ENCODE measurements around the gene KBTBD3. TPM values are rescaled to one million over a fixed set of nuclear protein-coding genes. Genes with fewer than 3 reads are reported as not detected.

Gene KBTBD3
- total and polyA plus RNA-seq, 2 of the 4 experiments (the other 2 are of a cell fraction) = 1.6 to 1.7 TPM

DNA sequence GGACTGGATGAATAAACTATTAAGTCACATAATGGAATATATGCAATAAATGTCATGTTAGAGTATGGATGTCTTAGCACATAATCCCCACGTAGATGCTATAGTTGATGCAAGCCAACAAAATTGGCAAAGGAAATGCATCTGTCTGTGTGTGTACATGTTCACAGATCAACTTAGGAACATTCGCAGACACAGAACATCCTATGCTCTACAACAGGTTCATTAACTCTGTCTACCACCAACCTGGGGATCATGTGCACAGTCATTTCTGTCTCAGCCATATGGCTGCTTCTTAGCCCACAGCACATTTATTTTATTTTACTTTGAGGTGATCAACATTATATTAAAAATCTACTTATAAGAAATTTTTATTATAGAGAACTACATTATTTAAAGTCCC lies 60.1 kb downstream of the KBTBD3 start:
- dilution Hi-C loops (cut with HindIII; ENCODE audit: low sequenced_read_pairs, unreplicated experiment) = no loop called here
- no peak overlapping the region for H2AFZ ChIP-seq (replicated peaks; ENCODE audit: low read length, poor library complexity)
- no peak for DNase-seq
- H2BK15ac ChIP-seq (ENCODE audit: low read depth, low read length) = no peak overlapping the region
- H4K5ac ChIP-seq (ENCODE audit: low read depth, low read length) = no peak overlapping the region
- H2AK9ac ChIP-seq (replicated peaks; ENCODE audit: low read depth, low read length, poor library complexity) = no peak overlapping the region
- no peaks in the 10 kb centered on the region for H3K9me3 ChIP-seq (ENCODE audit: control insufficient read depth, insufficient read depth, low read length)
- H2BK5ac ChIP-seq (ENCODE audit: low read depth, low read length, poor library complexity, severe bottlenecking) = no peak overlapping the region
- no peak overlapping the region for H3K4ac ChIP-seq (ENCODE audit: low read depth, low read length)
- no peak overlapping the region for H3K9ac ChIP-seq (ENCODE audit: low read depth, low read length)
- no peak overlapping the region for H4K8ac ChIP-seq (ENCODE audit: low read depth in 2 of 2, low read length in 2 of 2)
- no TSS peak for BruUV-seq (replicated peaks)
- H3K79me1 ChIP-seq (ENCODE audit: low read depth in 1 of 2, low read length in 2 of 2) = peaks cover 26 to 70% of the 10 kb centered on the region in 2 experiments
- in situ Hi-C loops (cut with MboI; ENCODE audit: low sequenced_read_pairs) = no loop called here
- H3K23ac ChIP-seq (ENCODE audit: low read depth, low read length) = peak overlapping the region; percentile 18; the same call in 1 of the 2 replicates
- intact Hi-C loops (cut with micrococcal nuclease) = loop anchor here (5.0 kb wide), 1 partner anchor 105 kb away; no protein-coding TSS in a partner anchor
- H3K4me1 ChIP-seq (ENCODE audit: control insufficient read depth, insufficient read depth, low read length) = peaks cover 4% of the 10 kb centered on the region; the same call in 1 of the 2 replicates
- no peak overlapping the region for H2AK5ac ChIP-seq (ENCODE audit: low read depth, low read length)
- no peak for ATAC-seq (ENCODE audit: low read depth)
- H2BK20ac ChIP-seq (ENCODE audit: low read depth, low read length) = no peak overlapping the region
- H3K36me3 ChIP-seq (ENCODE audit: control insufficient read depth, insufficient read depth, low read length) = no peaks in the 10 kb centered on the region; the same call in 1 of the 2 replicates
- no peak overlapping the region for H4K91ac ChIP-seq (ENCODE audit: insufficient read depth, low read depth, low read length)
- no peaks in the 10 kb centered on the region for H3K27me3 ChIP-seq (ENCODE audit: control insufficient read depth, insufficient read depth, low read length)
- no peak overlapping the region for H3K4me2 ChIP-seq (ENCODE audit: low read depth, low read length)
- H3K18ac ChIP-seq (ENCODE audit: low read depth, low read length) = no peak overlapping the region
- H2BK120ac ChIP-seq (ENCODE audit: low read depth, low read length) = no peak overlapping the region
- ChIA-PET POLR2A (ENCODE audit: unreplicated experiment) (no interaction called here), CTCF (no interaction called here)
- no peak overlapping the region for H3K27ac ChIP-seq (ENCODE audit: insufficient read depth, low read length)
- H3K4me3 ChIP-seq (ENCODE audit: insufficient read depth, low read depth, low read length) = no peak overlapping the region
- no peak overlapping the region for H3K56ac ChIP-seq (ENCODE audit: extremely low read depth, insufficient read depth, low read length)
- TF ChIP-seq USF2 (IDR thresholded peaks at IDR 0.05; ENCODE audit: low read depth, low read length) (no peak), SMC3 (IDR thresholded peaks at IDR 0.05; ENCODE audit: low read depth, low read length) (no peak), RAD21 (IDR thresholded peaks at IDR 0.05; ENCODE audit: low read length) (no peak), MXI1 (IDR thresholded peaks at IDR 0.05; ENCODE audit: borderline replicate concordance, low read depth, low read length) (no peak), FOS (IDR thresholded peaks at IDR 0.05; ENCODE audit: low read depth, low read length) (no peak), RCOR1 (IDR thresholded peaks at IDR 0.05; ENCODE audit: insufficient replicate concordance, low read length) (no peak)
- TF ChIP-seq, protein P1, sequence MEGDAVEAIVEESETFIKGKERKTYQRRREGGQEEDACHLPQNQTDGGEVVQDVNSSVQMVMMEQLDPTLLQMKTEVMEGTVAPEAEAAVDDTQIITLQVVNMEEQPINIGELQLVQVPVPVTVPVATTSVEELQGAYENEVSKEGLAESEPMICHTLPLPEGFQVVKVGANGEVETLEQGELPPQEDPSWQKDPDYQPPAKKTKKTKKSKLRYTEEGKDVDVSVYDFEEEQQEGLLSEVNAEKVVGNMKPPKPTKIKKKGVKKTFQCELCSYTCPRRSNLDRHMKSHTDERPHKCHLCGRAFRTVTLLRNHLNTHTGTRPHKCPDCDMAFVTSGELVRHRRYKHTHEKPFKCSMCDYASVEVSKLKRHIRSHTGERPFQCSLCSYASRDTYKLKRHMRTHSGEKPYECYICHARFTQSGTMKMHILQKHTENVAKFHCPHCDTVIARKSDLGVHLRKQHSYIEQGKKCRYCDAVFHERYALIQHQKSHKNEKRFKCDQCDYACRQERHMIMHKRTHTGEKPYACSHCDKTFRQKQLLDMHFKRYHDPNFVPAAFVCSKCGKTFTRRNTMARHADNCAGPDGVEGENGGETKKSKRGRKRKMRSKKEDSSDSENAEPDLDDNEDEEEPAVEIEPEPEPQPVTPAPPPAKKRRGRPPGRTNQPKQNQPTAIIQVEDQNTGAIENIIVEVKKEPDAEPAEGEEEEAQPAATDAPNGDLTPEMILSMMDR (conservative IDR thresholded peaks at IDR 0.05; ENCODE audit: low read depth, low read length) = no peak
- H3K9me1 ChIP-seq (ENCODE audit: insufficient read depth, low read length) = peaks cover 7% of the 10 kb centered on the region; the same call in 1 of the 2 replicates
- H4K20me1 ChIP-seq (ENCODE audit: insufficient read depth, low read length) = peaks cover 5% of the 10 kb centered on the region; the same call in 1 of the 2 replicates
- 60% methylated on average over 1 of the region's 2 CpGs; no CpG with 5 or more reads in 1 of the 2 experiments for WGBS, 2 experiments (ENCODE audit: extremely low coverage in 2 of 2, insufficient read length in 1 of 2)
- H3K14ac ChIP-seq (replicated peaks; ENCODE audit: low read depth, low read length) = no peak overlapping the region

All from IMR-90 (cell line).